GM12872 (cell line): ENCODE results near the gene ATP5F1A.

Experiments used
- TF ChIP-seq, protein P1 (sequence below): IDR thresholded peaks from 3 replicates; pipeline ENCODE4 v1.5.1; 2011; ENCODE audit warnings: low read depth, mild to moderate bottlenecking, low read length, moderate library complexity; ENCODE audit not compliant: insufficient read depth

The ATP5F1A gene

DNA sequence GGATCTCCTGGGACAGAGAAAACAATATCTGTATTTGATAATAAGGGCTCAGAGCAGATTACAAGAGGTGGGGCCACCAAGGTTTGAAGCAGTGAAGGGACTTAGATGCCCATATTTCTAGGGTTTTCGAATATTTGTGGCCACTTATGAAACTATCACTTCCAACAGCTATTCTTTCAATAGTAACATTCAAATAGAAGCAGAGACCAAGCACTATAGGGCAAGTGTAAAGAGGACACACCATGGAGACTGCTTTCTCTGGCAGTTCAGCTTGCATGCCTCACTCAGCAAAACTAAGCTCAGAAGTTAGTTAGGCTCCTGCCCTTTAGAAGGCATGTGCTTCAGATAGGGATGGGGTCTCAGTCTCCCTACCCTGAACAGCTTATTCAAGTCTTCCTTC lies 36.3 kb downstream of the ATP5F1A start:
- TF ChIP-seq, protein P1, sequence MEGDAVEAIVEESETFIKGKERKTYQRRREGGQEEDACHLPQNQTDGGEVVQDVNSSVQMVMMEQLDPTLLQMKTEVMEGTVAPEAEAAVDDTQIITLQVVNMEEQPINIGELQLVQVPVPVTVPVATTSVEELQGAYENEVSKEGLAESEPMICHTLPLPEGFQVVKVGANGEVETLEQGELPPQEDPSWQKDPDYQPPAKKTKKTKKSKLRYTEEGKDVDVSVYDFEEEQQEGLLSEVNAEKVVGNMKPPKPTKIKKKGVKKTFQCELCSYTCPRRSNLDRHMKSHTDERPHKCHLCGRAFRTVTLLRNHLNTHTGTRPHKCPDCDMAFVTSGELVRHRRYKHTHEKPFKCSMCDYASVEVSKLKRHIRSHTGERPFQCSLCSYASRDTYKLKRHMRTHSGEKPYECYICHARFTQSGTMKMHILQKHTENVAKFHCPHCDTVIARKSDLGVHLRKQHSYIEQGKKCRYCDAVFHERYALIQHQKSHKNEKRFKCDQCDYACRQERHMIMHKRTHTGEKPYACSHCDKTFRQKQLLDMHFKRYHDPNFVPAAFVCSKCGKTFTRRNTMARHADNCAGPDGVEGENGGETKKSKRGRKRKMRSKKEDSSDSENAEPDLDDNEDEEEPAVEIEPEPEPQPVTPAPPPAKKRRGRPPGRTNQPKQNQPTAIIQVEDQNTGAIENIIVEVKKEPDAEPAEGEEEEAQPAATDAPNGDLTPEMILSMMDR, result no peak

DNA sequence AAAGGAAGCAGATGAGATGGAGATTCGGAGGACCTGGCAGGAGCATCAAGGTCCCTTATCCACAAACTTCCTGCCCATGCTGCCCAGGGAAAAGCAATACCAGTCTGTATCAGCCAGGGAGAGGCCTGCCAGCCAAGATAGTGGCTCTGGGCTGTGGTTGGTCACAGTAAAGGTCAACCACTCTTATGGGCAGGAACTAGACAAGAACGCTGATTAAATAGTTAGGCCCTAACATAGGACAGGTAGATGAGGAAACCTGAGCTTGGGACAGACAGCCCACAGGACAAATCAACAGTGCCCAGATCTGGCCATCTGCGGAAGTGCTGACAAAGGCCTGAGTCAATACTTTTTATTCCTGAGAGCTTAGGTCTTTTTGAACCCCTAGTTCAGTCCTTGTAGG lies 36.7 kb downstream of the ATP5F1A start:
- TF ChIP-seq, protein P1, result no peak

- TF ChIP-seq, protein P1, result no peak
Measured at GRCh38 chr18:46060359-46060841, 37.7 kb downstream of the ATP5F1A start.

- TF ChIP-seq, protein P1, result no peak
Measured at GRCh38 chr18:46055838-46056230, 42.3 kb downstream of the ATP5F1A start.

GRCh38 chr18:46054956-46055837 lies 42.9 kb downstream of the ATP5F1A start:
- TF ChIP-seq, protein P1, result no peak

DNA sequence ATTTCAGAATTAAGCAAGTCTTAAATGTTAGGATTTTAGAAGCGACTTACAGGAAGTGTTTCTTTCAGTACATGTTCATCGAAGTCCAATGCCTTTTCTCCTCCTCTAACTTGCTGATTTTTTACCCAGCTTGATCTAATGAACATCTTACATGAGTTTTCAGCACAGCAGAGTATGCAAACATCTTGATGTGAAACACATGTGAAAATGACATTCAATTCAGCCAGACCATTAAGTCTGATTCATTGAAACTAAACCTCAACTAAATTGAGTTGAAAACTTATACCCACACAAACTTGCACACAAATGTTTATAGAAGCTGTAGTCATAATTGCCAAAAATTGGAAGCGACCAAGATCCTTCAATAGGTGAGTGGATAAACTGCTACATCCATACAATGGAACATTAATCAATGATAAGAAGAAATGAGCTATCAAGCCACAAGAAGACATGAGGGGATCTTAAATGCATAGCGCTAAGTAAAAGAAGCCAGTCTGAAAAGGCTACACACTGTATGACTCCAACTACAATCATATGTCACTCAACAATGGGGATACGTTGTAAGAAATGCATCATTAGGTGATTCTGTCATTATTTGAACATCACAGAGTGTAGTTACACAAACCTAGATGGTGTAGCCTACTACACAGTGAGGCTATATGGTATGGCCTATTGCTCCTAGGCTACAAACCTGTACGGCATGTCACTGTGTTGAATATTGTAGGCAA lies 44.6 kb downstream of the ATP5F1A start:
- TF ChIP-seq, protein P1, result no peak

GRCh38 chr18:46051731-46052461 lies 46.2 kb downstream of the ATP5F1A start:
- TF ChIP-seq, protein P1, result no peak
